Transverse colon (tissue), 4 donors: ENCODE data around the gene FEM1A.
"Not testable (repeated sequence)": the region's sequence is repeated elsewhere in the genome, so short reads cannot be mapped to it uniquely, and the experiment has no call there.

Experiments used
- POLR2A ChIP-seq: fragments of 450-650 bp; IDR thresholded peaks from one replicate; pipeline ENCODE4 v1.6.1; 2016; ENCODE audit warnings: antibody characterized with exemption, mild to moderate bottlenecking, moderate library complexity
- POLR2AphosphoS5 ChIP-seq, 3 donors: sonication (generic); formaldehyde crosslinking; IDR thresholded peaks; one replicate each; pipeline ENCODE4 v1.6.1; 2016; ENCODE audit warnings: antibody characterized with exemption in 3 of 3
- TF ChIP-seq, protein P1 (sequence below), 5 experiments: fragments of 200-600 bp in 3 of 5; fragments of 450-650 bp in 2 of 5; sonication (generic) in 3 of 5; IDR thresholded peaks; 1 replicate in 2 of 5; 2 replicates in 3 of 5; pipeline ENCODE4 v1.5.1; 2016 to 2017; ENCODE audit warnings: antibody characterized with exemption in 5 of 5, inconsistent platforms in 3 of 5, mild to moderate bottlenecking in 2 of 5, moderate library complexity in 1 of 5

DNA sequence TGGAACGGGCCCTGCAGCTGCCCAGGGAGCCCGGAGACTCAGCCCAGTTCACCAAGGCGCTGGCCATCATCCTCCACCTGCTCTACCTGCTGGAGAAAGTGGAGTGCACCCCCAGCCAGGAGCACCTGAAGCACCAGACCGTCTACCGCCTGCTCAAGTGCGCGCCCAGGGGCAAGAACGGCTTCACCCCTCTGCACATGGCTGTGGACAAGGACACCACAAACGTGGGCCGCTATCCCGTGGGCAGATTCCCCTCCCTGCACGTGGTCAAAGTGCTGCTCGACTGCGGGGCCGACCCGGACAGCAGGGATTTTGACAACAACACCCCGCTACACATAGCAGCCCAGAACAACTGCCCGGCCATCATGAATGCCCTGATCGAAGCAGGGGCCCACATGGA is 1.7 kb downstream of the FEM1A start:
- TF ChIP-seq, protein P1, sequence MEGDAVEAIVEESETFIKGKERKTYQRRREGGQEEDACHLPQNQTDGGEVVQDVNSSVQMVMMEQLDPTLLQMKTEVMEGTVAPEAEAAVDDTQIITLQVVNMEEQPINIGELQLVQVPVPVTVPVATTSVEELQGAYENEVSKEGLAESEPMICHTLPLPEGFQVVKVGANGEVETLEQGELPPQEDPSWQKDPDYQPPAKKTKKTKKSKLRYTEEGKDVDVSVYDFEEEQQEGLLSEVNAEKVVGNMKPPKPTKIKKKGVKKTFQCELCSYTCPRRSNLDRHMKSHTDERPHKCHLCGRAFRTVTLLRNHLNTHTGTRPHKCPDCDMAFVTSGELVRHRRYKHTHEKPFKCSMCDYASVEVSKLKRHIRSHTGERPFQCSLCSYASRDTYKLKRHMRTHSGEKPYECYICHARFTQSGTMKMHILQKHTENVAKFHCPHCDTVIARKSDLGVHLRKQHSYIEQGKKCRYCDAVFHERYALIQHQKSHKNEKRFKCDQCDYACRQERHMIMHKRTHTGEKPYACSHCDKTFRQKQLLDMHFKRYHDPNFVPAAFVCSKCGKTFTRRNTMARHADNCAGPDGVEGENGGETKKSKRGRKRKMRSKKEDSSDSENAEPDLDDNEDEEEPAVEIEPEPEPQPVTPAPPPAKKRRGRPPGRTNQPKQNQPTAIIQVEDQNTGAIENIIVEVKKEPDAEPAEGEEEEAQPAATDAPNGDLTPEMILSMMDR (IDR thresholded peaks at IDR 0.05) = not testable (repeated sequence)
- TF ChIP-seq POLR2A; POLR2AphosphoS5 (IDR thresholded peaks at IDR 0.05): not testable (repeated sequence)
